SK-N-SH treated with all-trans-retinoic acid at 6 μM for 48 hours (cell line): ENCODE data around the gene GOLPH3.

Source experiments
- ARNTL ChIP-seq: fragments of 450-650 bp; formaldehyde crosslinking; IDR thresholded peaks from 2 replicates; pipeline ENCODE4 v1.5.0; 2020; ENCODE audit warnings: low read depth, mild to moderate bottlenecking, moderate library complexity, borderline replicate concordance
- CREB5 ChIP-seq: fragments of 250-450 bp; sonication (Bioruptor Pico); IDR thresholded peaks from 2 replicates; pipeline ENCODE4 v1.5.1; 2020; ENCODE audit warnings: low read depth, mild to moderate bottlenecking, moderate library complexity
- ESRRG ChIP-seq: fragments of 250-450 bp; sonication (Bioruptor Pico); IDR thresholded peaks from 2 replicates; pipeline ENCODE4 v1.6.1; 2021; ENCODE audit warnings: mild to moderate bottlenecking
- ISL1 ChIP-seq: fragments of 250-450 bp; sonication (Bioruptor Pico); IDR thresholded peaks from 2 replicates; pipeline ENCODE4 v2.1.2; 2022; ENCODE audit warnings: mild to moderate bottlenecking, moderate library complexity
- PATZ1 ChIP-seq: fragments of 250-450 bp; sonication (Bioruptor Pico); IDR thresholded peaks from 2 replicates; pipeline ENCODE4 v1.8.0; 2020; ENCODE audit warnings: mild to moderate bottlenecking, moderate library complexity, borderline replicate concordance
- RARB ChIP-seq: fragments of 250-450 bp; sonication (Bioruptor Pico); IDR thresholded peaks from 2 replicates; pipeline ENCODE4 v1.8.0; 2021; ENCODE audit warnings: mild to moderate bottlenecking, moderate library complexity
- SNAI2 ChIP-seq: fragments of 250-450 bp; sonication (Bioruptor Pico); IDR thresholded peaks from 2 replicates; pipeline ENCODE4 v1.5.0; 2020; ENCODE audit warnings: mild to moderate bottlenecking, moderate library complexity
- TOX ChIP-seq: fragments of 250-450 bp; sonication (Bioruptor Pico); IDR thresholded peaks from 2 replicates; pipeline ENCODE4 v1.8.0; 2021; ENCODE audit warnings: mild to moderate bottlenecking, moderate library complexity, borderline replicate concordance
- ZC3H10 ChIP-seq: fragments of 250-450 bp; sonication (Bioruptor Pico); IDR thresholded peaks from 2 replicates; pipeline ENCODE4 v1.5.1; 2021; ENCODE audit warnings: mild to moderate bottlenecking, moderate library complexity
- ZFP3 ChIP-seq: fragments of 250-450 bp; sonication (Bioruptor Pico); IDR thresholded peaks from 2 replicates; pipeline ENCODE4 v1.5.0; 2020; ENCODE audit warnings: mild to moderate bottlenecking, moderate library complexity
- ZFP30 ChIP-seq: fragments of 450-650 bp; formaldehyde crosslinking; IDR thresholded peaks from 2 replicates; pipeline ENCODE4 v1.5.0; 2022; ENCODE audit warnings: mild to moderate bottlenecking, moderate library complexity

- TF ChIP-seq TOX (CRISPR knock-in tag) (no peak), ARNTL (CRISPR knock-in tag) (no peak), CREB5 (no peak), ESRRG (CRISPR knock-in tag) (no peak), RARB (CRISPR knock-in tag) (no peak), ISL1 (no peak), SNAI2 (CRISPR knock-in tag) (no peak), ZFP30 (CRISPR knock-in tag) (no peak), ZFP3 (CRISPR knock-in tag) (no peak), PATZ1 (CRISPR knock-in tag) (no peak), ZC3H10 (CRISPR knock-in tag) (no peak)
Measured at GRCh38 chr5:32127711-32128110, 46.4 kb downstream of the GOLPH3 start.
